Suprapubic skin (tissue), 3 donors: ENCODE results near the gene SERPINB6.

ENCODE experiments used
- CTCF ChIP-seq, 2 donors: fragments of 200-600 bp in 1 of 2; fragments of 450-650 bp in 1 of 2; sonication (generic) in 1 of 2; IDR thresholded peaks; one replicate each; pipeline ENCODE4 v1.5.1; 2016 to 2019; ENCODE audit warnings: antibody characterized with exemption in 2 of 2, mild to moderate bottlenecking in 1 of 2, moderate library complexity in 1 of 2
- EP300 ChIP-seq: sonication (generic); formaldehyde crosslinking; IDR thresholded peaks from one replicate; pipeline ENCODE4 v1.6.1; 2017; ENCODE audit warnings: antibody characterized with exemption
- POLR2A ChIP-seq, 2 donors: fragments of 450-650 bp; IDR thresholded peaks; one replicate each; pipeline ENCODE4 v1.6.1; 2017; ENCODE audit warnings: antibody characterized with exemption in 2 of 2, mild to moderate bottlenecking in 2 of 2, moderate library complexity in 2 of 2

- TF ChIP-seq CTCF (IDR thresholded peaks at IDR 0.05) (no peak), POLR2A (IDR thresholded peaks at IDR 0.05) (no peak), EP300 (no peak)
Observed at GRCh38 chr6:2977290-2977689, 5.9 kb upstream of the SERPINB6 start.
